IMR-90 (cell line): Measurements from ENCODE around the gene NFE2L1.

Experiments
- NFE2L2 ChIP-seq: fragments of 150-350 bp; IDR thresholded peaks from 2 replicates; pipeline ENCODE4 v1.6.1; 2016; ENCODE audit warnings: low read depth, mild to moderate bottlenecking, low read length
- POLR2A ChIP-seq: IDR thresholded peaks from 2 replicates; pipeline ENCODE4 v1.6.1; 2012; ENCODE audit warnings: mild to moderate bottlenecking, low read depth, low read length
- RAD21 ChIP-seq: IDR thresholded peaks from 2 replicates; pipeline ENCODE4 v1.6.1; 2012; ENCODE audit warnings: low read length, improper control_type of control experiment
- SMC3 ChIP-seq: fragments of 150-350 bp; IDR thresholded peaks from 2 replicates; pipeline ENCODE4 v1.6.1; 2016; ENCODE audit warnings: low read depth, mild to moderate bottlenecking, antibody characterized with exemption, low read length, moderate library complexity
- TF ChIP-seq, protein P1 (sequence below): conservative IDR thresholded peaks from 2 replicates; pipeline ENCODE4 v1.5.1; 2012; ENCODE audit warnings: mild to moderate bottlenecking, low read depth, low read length, improper control_type of control experiment

- TF ChIP-seq POLR2A: no peak
- TF ChIP-seq, protein P1, sequence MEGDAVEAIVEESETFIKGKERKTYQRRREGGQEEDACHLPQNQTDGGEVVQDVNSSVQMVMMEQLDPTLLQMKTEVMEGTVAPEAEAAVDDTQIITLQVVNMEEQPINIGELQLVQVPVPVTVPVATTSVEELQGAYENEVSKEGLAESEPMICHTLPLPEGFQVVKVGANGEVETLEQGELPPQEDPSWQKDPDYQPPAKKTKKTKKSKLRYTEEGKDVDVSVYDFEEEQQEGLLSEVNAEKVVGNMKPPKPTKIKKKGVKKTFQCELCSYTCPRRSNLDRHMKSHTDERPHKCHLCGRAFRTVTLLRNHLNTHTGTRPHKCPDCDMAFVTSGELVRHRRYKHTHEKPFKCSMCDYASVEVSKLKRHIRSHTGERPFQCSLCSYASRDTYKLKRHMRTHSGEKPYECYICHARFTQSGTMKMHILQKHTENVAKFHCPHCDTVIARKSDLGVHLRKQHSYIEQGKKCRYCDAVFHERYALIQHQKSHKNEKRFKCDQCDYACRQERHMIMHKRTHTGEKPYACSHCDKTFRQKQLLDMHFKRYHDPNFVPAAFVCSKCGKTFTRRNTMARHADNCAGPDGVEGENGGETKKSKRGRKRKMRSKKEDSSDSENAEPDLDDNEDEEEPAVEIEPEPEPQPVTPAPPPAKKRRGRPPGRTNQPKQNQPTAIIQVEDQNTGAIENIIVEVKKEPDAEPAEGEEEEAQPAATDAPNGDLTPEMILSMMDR: no peak
- no peak for TF ChIP-seq RAD21
- TF ChIP-seq NFE2L2: no peak
- no peak for TF ChIP-seq SMC3
Observed at GRCh38 chr17:48053758-48054237, 5.6 kb downstream of the NFE2L1 start.
